ENCODE data around the gene TOB1. TPM values are rescaled to one million over a fixed set of nuclear protein-coding genes. Genes with fewer than 3 reads are reported as not detected.

Gene TOB1
- polyA plus RNA-seq, 1 of the 3 experiments (the other 2 are of a cell fraction) = 19.3 TPM

- TF ChIP-seq NRF1 (IDR thresholded peaks at IDR 0.05; ENCODE audit: low read depth, low read length) (no peak), EP300 (IDR thresholded peaks at IDR 0.05; ENCODE audit: borderline replicate concordance in 1 of 2, low read depth in 1 of 2, low read length in 1 of 2) (no peak), RCOR1 (IDR thresholded peaks at IDR 0.05; ENCODE audit: low read length) (no peak), TAF1 (IDR thresholded peaks at IDR 0.05; ENCODE audit: borderline replicate concordance, low read depth, low read length) (0 out of 2 replicates have a peak, but pooled peaks have one; percentile 14)
These were observed 49.1 kb downstream of the TOB1 start (continued) for GRCh38 chr17:50816771-50817751.

- ChIA-PET POLR2A (no interaction called here), CTCF (interaction anchor here (0.7 to 8.3 kb wide), 18 partner anchors 9 to 337 kb away, joined by 3 to 71 read pairs (median 5); partner anchors contain the start of genes NME1 and WFIKKN2)
- Histone ChIP-seq H3F3A (replicated peaks; ENCODE audit: insufficient read depth) (no peaks in the 10 kb centered on the region), H3K4me3 (ENCODE audit: low read depth in 2 of 2, low read length in 1 of 2) (no peak overlapping the region), H2AFZ (ENCODE audit: low read depth) (no peak overlapping the region), H3K4me2 (no peak overlapping the region), H4K20me1 (ENCODE audit: insufficient read depth) (no peaks in the 10 kb centered on the region), H3K79me2 (ENCODE audit: insufficient read depth) (no peaks in the 10 kb centered on the region), H3K36me3 (replicated peaks in 1 of 2; ENCODE audit: control insufficient read depth in 1 of 2, insufficient read depth in 2 of 2, low read length in 1 of 2) (no peaks in the 10 kb centered on the region), H3K9me2 (no peaks in the 10 kb centered on the region), H3K27me3 (ENCODE audit: insufficient read depth) (peaks cover 4% of the 10 kb centered on the region; the same call in 1 of the 2 replicates), H3K9ac (no peak overlapping the region), H3K9me3 (no peaks in the 10 kb centered on the region), H3K4me1 (ENCODE audit: control insufficient read depth in 1 of 2, insufficient read depth in 2 of 2, low read depth in 1 of 2, low read length in 1 of 2) (no peaks in the 10 kb centered on the region; a peak in 1 of 4 replicates), H3K27ac (ENCODE audit: low read depth in 2 of 2, low read length in 1 of 2) (no peak overlapping the region)
- WGBS (ENCODE audit: low lambda C conversion rate) = 48% methylated on average over 5 of the region's 5 CpGs
- TF ChIP-seq EZH2phosphoT487 (IDR thresholded peaks at IDR 0.05; ENCODE audit: borderline replicate concordance, low read depth) (no peak), FOXJ3 (CRISPR knock-in tag; IDR thresholded peaks at IDR 0.05) (no peak), MXI1 (IDR thresholded peaks at IDR 0.05; ENCODE audit: low read depth, low read length) (no peak)
- no peak for DNase-seq
These were observed 49.9 kb downstream of the TOB1 start for GRCh38 chr17:50816271-50816670.

- Histone ChIP-seq H3K79me2 (ENCODE audit: insufficient read depth) (no peaks in the 10 kb centered on the region), H4K20me1 (ENCODE audit: insufficient read depth) (no peaks in the 10 kb centered on the region), H3K27me3 (ENCODE audit: insufficient read depth) (peaks cover 4% of the 10 kb centered on the region; the same call in 1 of the 2 replicates), H3K36me3 (replicated peaks in 1 of 2; ENCODE audit: control insufficient read depth in 1 of 2, insufficient read depth in 2 of 2, low read length in 1 of 2) (no peaks in the 10 kb centered on the region), H3K9ac (no peak overlapping the region), H3K4me1 (ENCODE audit: control insufficient read depth in 1 of 2, insufficient read depth in 2 of 2, low read depth in 1 of 2, low read length in 1 of 2) (no peaks in the 10 kb centered on the region; a peak in 1 of 4 replicates), H3K9me2 (no peaks in the 10 kb centered on the region), H3K4me2 (no peak overlapping the region), H3F3A (replicated peaks; ENCODE audit: insufficient read depth) (no peaks in the 10 kb centered on the region), H2AFZ (ENCODE audit: low read depth) (no peak overlapping the region), H3K4me3 (ENCODE audit: low read depth in 2 of 2, low read length in 1 of 2) (no peak overlapping the region), H3K27ac (ENCODE audit: low read depth in 2 of 2, low read length in 1 of 2) (no peak overlapping the region), H3K9me3 (no peaks in the 10 kb centered on the region)
- 52% methylated on average over 3 of the region's 3 CpGs for WGBS (ENCODE audit: low lambda C conversion rate)
- ChIA-PET POLR2A (no interaction called here), CTCF (interaction anchor here (3.1 to 8.3 kb wide), 4 partner anchors 8 to 38 kb away, joined by 14 to 71 read pairs (median 42); no protein-coding TSS in a partner anchor)
- DNase-seq = no peak
- TF ChIP-seq TCF12 (IDR thresholded peaks at IDR 0.05) (no peak), YY1 (IDR thresholded peaks at IDR 0.05; ENCODE audit: low read depth) (no peak), FOXM1 (IDR thresholded peaks at IDR 0.05; ENCODE audit: low read depth) (no peak), EP300 (IDR thresholded peaks at IDR 0.05; ENCODE audit: borderline replicate concordance in 1 of 2, low read depth in 1 of 2, low read length in 1 of 2) (no peak), IRF3 (IDR thresholded peaks at IDR 0.05; ENCODE audit: low read depth, low read length) (no peak), USF2 (IDR thresholded peaks at IDR 0.05; ENCODE audit: borderline replicate concordance, low read depth, low read length) (no peak), JUND (IDR thresholded peaks at IDR 0.05) (no peak)
These were observed 50.8 kb downstream of the TOB1 start for GRCh38 chr17:50815400-50815799.
